Activated gamma-delta T cell (primary cell): ENCODE data around the gene RUSF1.
"Not testable (repeated sequence)": the region's sequence is repeated elsewhere in the genome, so short reads cannot be mapped to it uniquely, and the experiment has no call there.

Source experiments
- DNase-seq: peaks from one replicate; lab custom pipeline; 2025; lab: John Stamatoyannopoulos, UW

The RUSF1 gene

DNA sequence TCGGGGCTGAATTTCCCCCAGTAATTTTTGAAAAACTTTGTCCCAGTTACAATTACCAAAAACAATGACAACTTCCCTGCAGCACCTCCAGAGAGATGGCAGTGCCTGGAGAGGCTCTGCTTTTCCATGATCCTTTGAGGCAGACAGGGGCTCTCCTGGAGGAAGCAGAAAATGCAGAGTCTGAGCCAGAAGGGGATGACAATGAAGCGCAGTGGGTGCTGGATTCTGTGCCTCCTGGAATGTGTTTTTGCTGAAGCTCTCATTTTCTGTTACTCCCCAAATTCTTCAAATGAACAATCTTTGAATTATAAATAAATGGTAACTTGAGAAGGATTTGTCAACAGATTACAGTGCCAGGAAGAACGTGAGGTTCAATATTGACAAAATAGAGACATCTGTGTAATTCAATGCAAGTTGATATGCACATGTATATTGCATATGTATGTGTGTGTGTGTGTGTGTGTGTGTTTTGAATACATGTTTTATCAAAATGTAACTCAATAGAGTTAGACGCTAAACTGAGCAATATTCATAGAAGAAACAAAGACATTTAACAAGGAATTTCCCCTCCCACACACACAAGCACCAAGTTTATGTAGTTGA, 9.7 kb upstream of the RUSF1 start:
- DNase-seq, result no peak

DNA sequence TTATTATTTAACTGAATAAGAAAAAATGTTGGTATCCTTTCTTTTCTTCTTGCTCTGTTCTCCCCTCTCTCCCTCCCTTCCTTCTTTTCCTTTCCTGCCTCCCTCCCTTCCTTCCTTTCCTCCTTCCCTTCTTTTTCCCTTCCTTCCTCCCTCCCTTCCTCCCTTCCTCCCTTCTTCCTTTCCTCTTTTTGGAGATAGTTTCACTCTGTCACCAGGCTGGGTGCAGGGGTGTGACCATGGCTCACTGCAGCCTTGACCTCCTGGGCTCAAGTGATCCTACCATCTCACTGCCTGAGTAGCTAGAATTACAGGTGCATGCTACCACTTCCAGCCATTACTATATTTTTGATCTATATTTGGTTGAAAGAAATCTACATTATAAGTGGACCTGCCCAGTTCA, 5.7 kb upstream of the RUSF1 start:
- no peak for DNase-seq

DNA sequence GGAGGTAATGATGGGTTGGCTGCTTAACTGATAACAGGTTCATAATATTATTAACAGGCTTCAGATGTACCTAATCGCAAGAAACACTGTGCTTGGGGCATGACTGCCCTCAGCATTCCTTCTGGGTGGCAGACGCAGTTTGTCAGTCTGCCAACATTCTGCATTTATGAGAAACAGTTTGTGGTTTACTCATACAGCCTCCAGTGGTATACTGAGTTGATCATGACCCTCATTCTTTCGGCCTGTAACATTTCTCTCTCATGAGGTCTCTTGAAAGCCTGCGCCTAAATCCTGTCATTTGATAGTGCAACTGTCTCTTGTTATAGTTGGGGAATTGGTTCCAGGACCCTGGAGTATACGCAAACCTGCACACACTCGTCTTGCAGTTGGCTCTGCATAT, 4.9 kb upstream of the RUSF1 start:
- DNase-seq, result no peak

DNA sequence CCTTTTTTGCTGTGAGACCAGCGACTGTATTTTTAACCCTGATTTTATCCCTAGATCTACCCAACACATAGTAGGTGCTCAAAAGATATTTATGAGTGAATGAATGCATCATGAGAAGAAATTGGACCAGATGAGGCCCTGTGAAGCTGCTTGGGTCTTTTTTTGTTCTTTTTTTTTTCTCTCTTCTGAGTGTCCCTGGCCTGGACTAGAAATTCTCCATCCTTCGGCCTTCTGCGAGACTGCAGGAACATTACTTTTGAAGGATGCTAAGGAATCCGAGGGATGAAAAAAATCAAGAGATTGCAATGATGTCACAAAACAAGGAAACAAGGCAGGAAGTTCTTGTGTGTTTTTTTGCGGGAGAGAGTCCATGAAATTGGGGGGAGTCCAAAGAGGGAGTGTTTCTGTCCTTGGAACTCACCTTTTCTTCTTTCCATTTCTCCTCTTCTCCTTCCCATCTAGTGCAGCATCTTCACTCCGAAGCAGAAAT, 560 bp upstream of the RUSF1 start:
- DNase-seq, result no peak

GRCh38 chr16:31507617-31507928, 618 bp downstream of the RUSF1 start:
- DNase-seq, result no peak

DNA sequence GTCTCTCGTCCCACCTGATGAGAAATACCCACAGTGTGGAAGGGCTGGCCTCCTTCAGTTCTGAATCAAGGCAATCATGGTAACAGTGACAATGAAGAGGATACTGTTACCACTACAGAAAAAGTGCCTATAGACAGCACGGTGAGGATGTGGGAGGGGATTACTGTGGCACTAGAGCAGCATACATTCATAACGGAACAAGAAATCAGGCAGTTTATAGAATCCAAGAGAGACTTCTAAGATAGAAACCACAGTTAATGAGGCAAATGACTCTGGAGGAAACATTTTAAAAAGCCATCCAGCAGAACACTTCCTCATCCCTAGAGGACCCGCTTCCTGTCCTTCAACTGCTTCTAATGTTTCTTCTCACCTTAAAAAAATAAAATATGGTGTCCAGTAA, 2.7 kb downstream of the RUSF1 start:
- DNase-seq, result no peak

- no peak for DNase-seq
Observed at GRCh38 chr16:31504159-31504558, 4.0 kb downstream of the RUSF1 start.

DNA sequence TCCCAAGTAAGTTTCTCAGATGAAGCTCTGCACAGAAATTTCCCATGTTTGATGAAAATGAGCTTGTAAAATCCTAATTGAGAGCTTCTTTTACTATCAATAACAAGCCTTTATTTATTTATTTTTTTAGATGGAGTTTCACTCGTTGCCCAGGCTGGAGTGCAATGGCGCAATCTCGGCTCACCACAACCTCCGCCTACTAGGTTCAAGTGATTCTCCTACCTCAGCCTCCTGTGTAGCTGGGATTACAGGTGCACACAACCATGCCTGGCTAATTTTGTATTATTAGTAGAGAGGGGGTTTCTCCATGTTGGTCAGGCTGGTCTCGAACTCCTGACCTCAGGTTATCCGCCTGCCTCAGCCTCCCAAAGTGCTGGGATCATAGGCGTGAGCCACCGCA, 4.6 kb downstream of the RUSF1 start:
- not testable (repeated sequence) for DNase-seq

GRCh38 chr16:31502981-31503380, 5.2 kb downstream of the RUSF1 start:
- no peak for DNase-seq

GRCh38 chr16:31501966-31502348, 6.2 kb downstream of the RUSF1 start:
- DNase-seq, result no peak

DNA sequence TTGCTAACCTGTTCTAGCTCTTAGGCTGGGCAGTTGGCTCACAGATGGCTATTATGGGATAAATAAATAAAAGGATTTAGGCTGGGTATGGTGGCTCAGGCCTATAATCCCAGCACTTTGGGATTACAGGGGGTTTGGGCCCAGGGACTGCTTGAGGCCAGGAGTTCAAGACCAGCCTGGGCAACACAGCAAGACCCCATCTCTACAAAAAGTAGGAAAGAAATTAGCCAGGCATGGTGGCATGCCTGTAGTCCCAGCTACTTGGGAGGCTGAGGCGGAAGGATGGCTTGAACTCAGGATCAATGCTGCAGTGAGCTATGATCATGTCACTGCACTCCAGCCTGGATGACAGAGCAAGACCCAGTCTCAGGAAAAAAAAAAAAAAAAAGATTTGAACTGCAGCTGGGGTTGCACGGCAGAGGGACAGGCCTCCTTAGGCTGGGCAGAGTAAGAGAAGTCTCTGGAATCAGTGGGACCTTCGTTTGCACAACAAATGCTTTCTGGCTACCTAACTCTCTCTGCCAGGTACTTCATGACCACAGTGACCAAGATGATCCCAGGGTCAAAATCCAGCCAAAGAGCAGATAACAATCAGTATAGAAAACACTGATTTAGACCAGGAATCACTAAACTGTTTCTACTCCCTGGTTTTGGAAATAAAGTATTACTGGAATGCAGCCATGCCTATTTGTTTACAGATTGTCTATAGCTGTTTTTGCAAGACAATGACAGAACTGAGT, 6.8 kb downstream of the RUSF1 start:
- no peak for DNase-seq

GRCh38 chr16:31499928-31500327, 8.3 kb downstream of the RUSF1 start:
- DNase-seq, result no peak

DNA sequence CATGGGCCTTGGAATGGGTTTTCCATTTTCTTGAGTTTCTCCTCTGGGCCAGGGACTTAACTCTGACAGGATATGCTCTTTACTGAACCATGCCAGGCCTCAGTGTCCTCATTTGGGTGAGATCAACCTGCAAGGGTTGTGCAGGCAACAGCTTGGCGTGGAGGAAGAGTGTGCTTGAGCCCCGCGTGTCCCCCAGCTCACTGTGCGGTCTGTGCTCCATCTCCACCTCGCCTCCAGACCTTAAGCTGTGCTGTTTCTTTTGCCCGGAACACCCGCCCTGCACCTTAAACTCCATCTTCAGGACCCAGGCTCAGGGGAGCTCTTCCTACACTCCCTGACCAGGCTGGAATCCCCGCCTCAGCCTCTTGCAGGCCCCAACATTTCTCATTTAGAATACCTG, 9.7 kb downstream of the RUSF1 start:
- DNase-seq, result no peak

GRCh38 chr16:31496670-31497069, 11.5 kb downstream of the RUSF1 start:
- DNase-seq, result no peak

DNA sequence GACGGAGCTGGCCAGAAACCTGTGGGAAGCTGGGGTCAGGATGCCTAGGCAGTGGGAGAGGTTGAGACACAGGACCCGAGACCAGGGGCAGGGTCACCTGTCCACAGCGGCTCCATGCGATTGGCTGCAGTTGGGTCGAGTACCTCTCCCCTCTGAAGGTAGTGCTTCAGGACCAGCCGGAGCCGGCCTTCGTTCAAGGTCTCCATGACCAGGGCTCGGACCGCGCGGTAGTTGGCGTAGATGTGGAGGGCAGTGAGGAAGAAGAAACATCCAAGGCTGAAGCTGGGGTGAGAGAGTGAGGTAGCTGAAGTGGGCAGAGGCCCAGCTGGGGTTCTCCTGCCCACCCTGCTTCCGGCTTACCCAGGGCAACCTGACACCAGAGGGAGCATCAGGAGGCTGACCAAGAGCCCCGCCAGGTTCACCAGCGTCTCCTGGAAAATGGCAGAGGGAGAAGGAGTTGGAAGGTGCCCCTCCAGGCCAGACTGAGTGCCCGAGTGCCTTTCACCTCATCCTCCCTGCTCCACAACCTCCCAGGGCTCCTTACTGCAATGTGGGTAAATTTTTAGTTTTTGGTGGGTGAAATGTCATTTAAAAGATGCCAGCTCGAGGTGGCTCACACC, 14.6 kb downstream of the RUSF1 start:
- DNase-seq, result no peak

- DNase-seq, result no peak
Observed at GRCh38 chr16:31491778-31492418, 16.3 kb downstream of the RUSF1 start.

DNA sequence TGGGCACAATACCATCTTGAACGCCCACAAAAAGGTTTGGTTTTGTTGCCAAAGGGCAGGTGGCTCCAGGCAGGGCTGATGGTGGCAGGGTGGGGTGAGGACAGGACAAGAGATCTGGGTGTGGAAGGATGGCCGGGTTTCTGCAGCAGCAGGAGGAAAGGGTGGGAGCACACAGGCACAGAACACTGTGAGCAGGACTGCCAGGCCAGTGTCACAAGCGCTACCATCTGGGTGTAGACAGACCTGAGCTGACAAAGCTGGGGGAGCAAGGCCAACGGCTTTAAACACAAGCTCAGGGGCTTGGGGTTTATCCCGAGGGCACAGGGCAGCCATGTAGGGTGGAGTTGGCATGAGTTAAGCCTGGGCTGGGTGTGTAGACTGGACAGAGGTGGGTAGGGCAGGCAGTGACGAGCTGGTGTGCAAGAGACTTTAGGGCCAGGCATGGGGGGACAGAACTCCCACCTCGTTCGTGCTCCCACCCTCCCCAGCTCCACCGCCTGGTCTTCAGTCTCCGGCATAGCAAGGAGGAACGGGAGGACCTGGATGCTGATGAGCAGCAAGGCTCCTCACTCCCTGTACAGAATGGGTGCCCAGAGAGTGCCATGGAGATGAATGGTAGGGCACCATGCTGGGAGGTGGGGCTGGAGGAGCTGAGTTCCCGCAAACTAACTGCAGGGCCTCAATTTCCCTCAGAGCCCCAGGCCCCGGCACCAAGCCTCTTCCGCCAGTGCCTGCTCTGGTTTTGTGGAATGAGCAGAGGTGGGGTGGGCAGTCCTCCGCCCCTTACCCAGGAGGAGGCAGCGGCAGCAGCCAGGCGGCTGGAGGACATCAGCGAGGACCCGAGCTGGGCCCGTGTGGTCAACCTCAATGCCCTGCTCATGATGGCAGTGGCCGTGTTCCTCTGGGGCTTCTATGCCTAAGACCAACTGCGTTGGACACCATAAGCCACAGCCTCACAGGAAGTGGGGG, 18.3 kb downstream of the RUSF1 start:
- DNase-seq, result no peak

DNA sequence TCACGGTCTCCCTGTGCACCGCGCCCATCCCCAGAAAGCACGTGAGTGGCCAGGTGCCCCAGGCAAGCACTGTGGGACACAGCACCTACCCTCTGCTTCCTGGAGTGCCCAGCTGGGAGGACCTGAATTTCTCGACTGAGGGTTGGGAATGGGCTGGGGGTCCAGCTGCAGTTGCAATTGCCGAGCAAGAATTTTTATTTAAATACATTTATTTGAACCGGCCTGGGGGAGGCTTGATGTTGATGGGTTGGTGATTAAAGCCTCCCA, 19.0 kb downstream of the RUSF1 start:
- no peak for DNase-seq

GRCh38 chr16:31488468-31489297, 19.5 kb downstream of the RUSF1 start:
- DNase-seq, result no peak

- DNase-seq, result peak; percentile 49
Observed at GRCh38 chr16:31487720-31488467, 20.3 kb downstream of the RUSF1 start.
